SK-N-SH (cell line): ENCODE results near the gene PYGO2. TPM values are rescaled to one million over a fixed set of nuclear protein-coding genes. Genes with fewer than 3 reads are reported as not detected.

ENCODE experiments used
- CTCF ChIA-PET: fragments of 300-600, 350-600 bp; formaldehyde crosslinking; extraction: SDS; loops from one replicate; lab custom pipeline; 2021; lab: Yijun Ruan, JAX
- POLR2A ChIA-PET: fragments of 350-600 bp; sonication (Branson Sonifier 250); formaldehyde crosslinking; extraction: SDS; loops from one replicate; lab custom pipeline; 2020; ENCODE audit warnings: antibody characterized with exemption, inconsistent platforms; lab: Yijun Ruan, JAX
- DNase-seq: peaks from one replicate; pipeline ENCODE4 v3.0.0; 2012
- H2AFZ ChIP-seq: fragments of 200-600 bp; sonication (generic); 2 replicates; pipeline ENCODE4 v1.8.1; 2016; ENCODE audit warnings: antibody characterized with exemption, mild to moderate bottlenecking, low read depth
- H3F3A ChIP-seq: fragments of 200-600 bp; sonication (generic); replicated peaks from 2 replicates; pipeline ENCODE3; 2016; ENCODE audit warnings: antibody characterized with exemption, mild to moderate bottlenecking; ENCODE audit not compliant: insufficient read depth
- H3K27ac ChIP-seq, 2 experiments: fragments of 200-500 bp in 1 of 2; fragments of 200-600 bp in 1 of 2; sonication (Bioruptor generic) in 1 of 2; sonication (generic), shearing (Covaris generic) in 1 of 2; 2 replicates each; pipeline versions ENCODE4 v1.5.1 to v1.6.1; 2014 to 2016; ENCODE audit warnings: low read depth in 2 of 2, inconsistent platforms in 1 of 2, low read length in 1 of 2, mild to moderate bottlenecking in 1 of 2, mixed read lengths in 1 of 2
- H3K27me3 ChIP-seq: fragments of 200-600 bp; sonication (generic), shearing (Covaris generic); 2 replicates; pipeline ENCODE4 v1.6.1; 2016; ENCODE audit warnings: mixed run types; ENCODE audit not compliant: insufficient read depth
- H3K36me3 ChIP-seq, 2 experiments: fragments of 200-500 bp in 1 of 2; fragments of 200-600 bp in 1 of 2; sonication (Bioruptor generic) in 1 of 2; sonication (generic) in 1 of 2; replicated peaks in 1 of 2; 2 replicates each; pipeline versions ENCODE3 to v1.5.1; 2014 to 2016; ENCODE audit warnings: low read length in 1 of 2, mild to moderate bottlenecking in 1 of 2; ENCODE audit not compliant: insufficient read depth in 2 of 2, control insufficient read depth in 1 of 2
- H3K4me1 ChIP-seq, 2 experiments: fragments of 200-500 bp in 1 of 2; fragments of 200-600 bp in 1 of 2; sonication (Bioruptor generic) in 1 of 2; sonication (generic), shearing (Covaris generic) in 1 of 2; 2 replicates each; pipeline versions ENCODE4 v1.5.1 to v1.6.1; 2014 to 2016; ENCODE audit warnings: low read depth in 1 of 2, low read length in 1 of 2, mixed run types in 1 of 2; ENCODE audit not compliant: insufficient read depth in 2 of 2, control insufficient read depth in 1 of 2
- H3K4me2 ChIP-seq: fragments of 200-600 bp; sonication (generic), shearing (Covaris generic); 2 replicates; pipeline ENCODE4 v1.6.1; 2017; ENCODE audit warnings: mixed run types
- H3K4me3 ChIP-seq, 2 experiments: fragments of 200-500 bp in 1 of 2; fragments of 200-600 bp in 1 of 2; sonication (Bioruptor generic) in 1 of 2; sonication (generic), shearing (Covaris generic) in 1 of 2; 2 replicates each; pipeline versions ENCODE4 v1.5.1 to v1.8.1; 2014 to 2016; ENCODE audit warnings: low read depth in 2 of 2, inconsistent platforms in 1 of 2, low read length in 1 of 2, mild to moderate bottlenecking in 1 of 2, mixed read lengths in 1 of 2, moderate library complexity in 1 of 2
- H3K79me2 ChIP-seq: fragments of 200-600 bp; sonication (generic); 2 replicates; pipeline ENCODE4 v1.8.1; 2017; ENCODE audit warnings: mild to moderate bottlenecking; ENCODE audit not compliant: insufficient read depth
- H3K9ac ChIP-seq: fragments of 200-600 bp; sonication (generic); 2 replicates; pipeline ENCODE4 v1.6.1; 2017; ENCODE audit warnings: mixed run types
- H3K9me2 ChIP-seq: fragments of 200-600 bp; sonication (generic); 2 replicates; pipeline ENCODE4 v1.6.1; 2017; ENCODE audit warnings: mixed run types
- H3K9me3 ChIP-seq: fragments of 200-600 bp; sonication (generic); 2 replicates; pipeline ENCODE4 v1.6.1; 2017; ENCODE audit warnings: mixed run types, mild to moderate bottlenecking, moderate library complexity
- H4K20me1 ChIP-seq: fragments of 200-600 bp; sonication (generic); 2 replicates; pipeline ENCODE4 v1.6.1; 2017; ENCODE audit warnings: mild to moderate bottlenecking, mixed run types; ENCODE audit not compliant: insufficient read depth
- CHD2 ChIP-seq: fragments of 150-350 bp; IDR thresholded peaks from 2 replicates; pipeline ENCODE4 v1.6.1; 2018; ENCODE audit warnings: low read length; ENCODE audit not compliant: partially characterized antibody
- EP300 ChIP-seq, 2 experiments: IDR thresholded peaks; 2 replicates each; pipeline versions ENCODE4 v1.4.0 to v1.6.1; 2012; ENCODE audit warnings: borderline replicate concordance in 1 of 2, low read depth in 1 of 2, low read length in 1 of 2
- MAX ChIP-seq: IDR thresholded peaks from 2 replicates; pipeline ENCODE4 v1.4.0; 2012; ENCODE audit warnings: low read depth
- MXI1 ChIP-seq: IDR thresholded peaks from 2 replicates; pipeline ENCODE4 v1.6.1; 2012; ENCODE audit warnings: mild to moderate bottlenecking, low read depth, low read length, improper control_type of control experiment
- RAD21 ChIP-seq: IDR thresholded peaks from 2 replicates; pipeline ENCODE4 v1.6.1; 2012; ENCODE audit warnings: mild to moderate bottlenecking, low read length
- RCOR1 ChIP-seq: fragments of 150-350 bp; IDR thresholded peaks from 2 replicates; pipeline ENCODE4 v1.6.1; 2017; ENCODE audit warnings: antibody characterized with exemption, low read length
- TAF1 ChIP-seq: IDR thresholded peaks from 2 replicates; pipeline ENCODE4 v1.6.1; 2012; ENCODE audit warnings: low read depth, mild to moderate bottlenecking, low read length, moderate library complexity, borderline replicate concordance
- TEAD4 ChIP-seq: IDR thresholded peaks from 2 replicates; pipeline ENCODE4 v1.4.0; 2012; ENCODE audit warnings: mild to moderate bottlenecking, borderline replicate concordance; ENCODE audit not compliant: insufficient read depth
- ZBTB33 ChIP-seq: IDR thresholded peaks from 2 replicates; pipeline ENCODE4 v1.4.0; 2012; ENCODE audit warnings: low read depth, borderline replicate concordance
- WGBS: methylation state at CpG from one replicate; pipeline ENCODE4 v1.1.6; 2017; ENCODE audit warnings: low lambda C conversion rate; 5-methylcytosine and 5-hydroxymethylcytosine counted together
- polyA plus RNA-seq, 3 experiments: library from polyadenylated mRNA; depleted of rRNA; stranded (reverse); fragments of >200 nt; gene quantifications; 2 replicates each; pipeline ENCODE4 v1.2.3, GENCODE V29; 2012

Gene PYGO2
- polyA plus RNA-seq, 1 of the 3 experiments (the other 2 are of a cell fraction): 23.3 TPM

- TF ChIP-seq ZBTB33: no peak
- TF ChIP-seq CHD2: no peak
- TF ChIP-seq RAD21: no peak
- no peak for TF ChIP-seq RCOR1
- TF ChIP-seq TEAD4: no peak
Observed at GRCh38 chr1:155000411-155000725, 38.8 kb upstream of the PYGO2 start (continued).

GRCh38 chr1:154999571-155000410 is 38.2 kb upstream of the PYGO2 start:
- H4K20me1 ChIP-seq: no peaks in the 10 kb centered on the region
- H3K9me2 ChIP-seq: no peaks in the 10 kb centered on the region
- no peaks in the 10 kb centered on the region for H3K27me3 ChIP-seq
- peak overlapping the region; percentile 57 to 71 for H3K4me3 ChIP-seq
- 18% methylated on average over 43 of the region's 50 CpGs for WGBS
- CTCF ChIA-PET: interaction anchor here (0.6 to 14.0 kb wide), 33 partner anchors 9 to 519 kb away, joined by 3 to 640 read pairs (median 6); partner anchors contain the start of genes ADAM15, CKS1B, CLK2 and EFNA3
- H3K9me3 ChIP-seq: no peaks in the 10 kb centered on the region
- H3K27ac ChIP-seq: peak overlapping the region; percentile 92 to 94
- peak overlapping the region; percentile 40; the same call in 1 of the 2 replicates for H3K9ac ChIP-seq
- H3K79me2 ChIP-seq: peaks cover 25% of the 10 kb centered on the region
- no peaks in the 10 kb centered on the region for H3K36me3 ChIP-seq
- POLR2A ChIA-PET: interaction anchor here (0.7 to 3.0 kb wide), 7 partner anchors 12 to 44 kb away, joined by 3 to 18 read pairs (median 3); partner anchors contain the start of genes FLAD1, PBXIP1, PYGO2 and SHC1
- H3F3A ChIP-seq: peaks cover 30% of the 10 kb centered on the region
- 0 out of 2 replicates have a peak, but pooled peaks have one; percentile 14 for TF ChIP-seq TAF1
- peak; percentile 67; the same call in 1 of the 2 replicates for TF ChIP-seq MXI1
- peak; percentile 56; the same call in 1 of the 2 replicates for TF ChIP-seq MAX
- no peak for TF ChIP-seq EP300 (IDR thresholded peaks at IDR 0.05; ENCODE audit: borderline replicate concordance in 1 of 2, low read depth in 1 of 2, low read length in 1 of 2)
- TF ChIP-seq, all 33 proteins: peak for 3
- DNase-seq: peak; percentile 64
- H3K4me1 ChIP-seq: peaks cover 20 to 24% of the 10 kb centered on the region in 2 experiments
- peak overlapping the region; percentile 96 for H3K4me2 ChIP-seq
- H2AFZ ChIP-seq: peak overlapping the region; percentile 70; the same call in 1 of the 2 replicates
